Right atrium auricular region (tissue), 2 donors: ENCODE measurements around the gene CCDC194. TPM values are rescaled to one million over a fixed set of nuclear protein-coding genes. Genes with fewer than 3 reads are reported as not detected.

ENCODE experiments used
- DNase-seq: peaks from one replicate; pipeline ENCODE4 v3.0.0-alpha.2; 2019; ENCODE audit warnings: low spot score
- H3K27ac ChIP-seq, 2 donors: fragments of 200-600 bp; sonication (generic); 1 replicate in 1 of 2; 2 replicates in 1 of 2; pipeline ENCODE4 v1.5.1; 2016 to 2019
- H3K27me3 ChIP-seq, 2 donors: fragments of 200-600 bp; sonication (generic); one replicate each; pipeline versions ENCODE4 v1.5.1 to v1.6.0; 2017 to 2019
- H3K36me3 ChIP-seq: fragments of 200-600 bp; sonication (generic); one replicate; pipeline ENCODE4 v1.5.1; 2016
- H3K4me1 ChIP-seq, 2 donors: fragments of 200-600 bp; sonication (generic); one replicate each; pipeline versions ENCODE4 v1.5.1 to v1.6.0; 2017 to 2019
- H3K4me3 ChIP-seq, 2 donors: fragments of 200-600 bp; sonication (generic); 1 replicate in 1 of 2; 2 replicates in 1 of 2; pipeline ENCODE4 v1.5.1; 2017 to 2019; ENCODE audit warnings: mild to moderate bottlenecking in 1 of 2, moderate library complexity in 1 of 2
- H3K9me3 ChIP-seq, 2 donors: fragments of 200-600 bp; sonication (generic); one replicate each; pipeline ENCODE4 v1.5.1; 2019
- total RNA-seq, 2 donors: library from RNA; depleted of rRNA; stranded (reverse); fragments of >200 nt; gene quantifications; one replicate each; pipeline ENCODE4 v1.1.0, GENCODE V29; 2016
- TF ChIP-seq, protein P1 (sequence below), 2 donors: fragments of 200-600 bp; sonication (generic); IDR thresholded peaks; one replicate each; pipeline ENCODE4 v1.5.1; 2019; ENCODE audit warnings: antibody characterized with exemption in 2 of 2

The CCDC194 gene
- total RNA-seq, 2 donors from 2014 or later: not detected

DNA sequence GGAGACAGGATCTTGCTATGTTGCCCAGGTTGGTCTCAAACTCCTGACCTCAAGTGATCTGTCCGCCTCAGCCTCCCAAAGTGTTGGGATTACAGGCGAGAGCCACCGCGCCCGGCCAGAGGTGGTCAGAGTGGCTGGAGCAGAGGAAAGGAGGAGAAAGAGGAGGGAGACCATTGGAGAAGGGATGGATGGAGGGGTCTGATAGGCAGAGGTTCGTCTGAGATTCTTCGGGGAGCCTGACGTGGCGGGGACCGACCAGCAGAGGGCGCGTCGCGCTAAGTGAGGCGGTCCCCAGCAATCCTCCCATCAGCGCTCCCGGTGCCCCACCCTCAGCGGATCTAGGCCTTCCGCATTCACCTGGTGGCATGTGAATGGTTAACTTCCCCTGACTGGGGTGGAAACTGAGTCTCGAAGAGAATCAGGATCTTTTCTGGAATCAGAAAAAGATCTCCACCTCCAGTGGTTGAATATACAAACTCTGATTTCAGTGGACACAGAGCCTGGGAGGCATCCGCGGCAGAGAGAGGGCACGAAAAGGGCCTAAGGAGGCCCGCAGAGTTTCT, 47.8 kb downstream of the CCDC194 start:
- peak overlapping the region; percentile 63 to 66 for H3K27ac ChIP-seq
- peaks cover 0 to 36% of the 10 kb centered on the region in 2 donors for H3K4me1 ChIP-seq
- H3K9me3 ChIP-seq: no peaks in the 10 kb centered on the region
- DNase-seq: peak; percentile 81
- H3K27me3 ChIP-seq: no peaks in the 10 kb centered on the region
- no peak overlapping the region for H3K4me3 ChIP-seq
- TF ChIP-seq, protein P1, sequence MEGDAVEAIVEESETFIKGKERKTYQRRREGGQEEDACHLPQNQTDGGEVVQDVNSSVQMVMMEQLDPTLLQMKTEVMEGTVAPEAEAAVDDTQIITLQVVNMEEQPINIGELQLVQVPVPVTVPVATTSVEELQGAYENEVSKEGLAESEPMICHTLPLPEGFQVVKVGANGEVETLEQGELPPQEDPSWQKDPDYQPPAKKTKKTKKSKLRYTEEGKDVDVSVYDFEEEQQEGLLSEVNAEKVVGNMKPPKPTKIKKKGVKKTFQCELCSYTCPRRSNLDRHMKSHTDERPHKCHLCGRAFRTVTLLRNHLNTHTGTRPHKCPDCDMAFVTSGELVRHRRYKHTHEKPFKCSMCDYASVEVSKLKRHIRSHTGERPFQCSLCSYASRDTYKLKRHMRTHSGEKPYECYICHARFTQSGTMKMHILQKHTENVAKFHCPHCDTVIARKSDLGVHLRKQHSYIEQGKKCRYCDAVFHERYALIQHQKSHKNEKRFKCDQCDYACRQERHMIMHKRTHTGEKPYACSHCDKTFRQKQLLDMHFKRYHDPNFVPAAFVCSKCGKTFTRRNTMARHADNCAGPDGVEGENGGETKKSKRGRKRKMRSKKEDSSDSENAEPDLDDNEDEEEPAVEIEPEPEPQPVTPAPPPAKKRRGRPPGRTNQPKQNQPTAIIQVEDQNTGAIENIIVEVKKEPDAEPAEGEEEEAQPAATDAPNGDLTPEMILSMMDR (IDR thresholded peaks at IDR 0.05): peak; percentile 90 to 95
- H3K36me3 ChIP-seq: no peaks in the 10 kb centered on the region

DNA sequence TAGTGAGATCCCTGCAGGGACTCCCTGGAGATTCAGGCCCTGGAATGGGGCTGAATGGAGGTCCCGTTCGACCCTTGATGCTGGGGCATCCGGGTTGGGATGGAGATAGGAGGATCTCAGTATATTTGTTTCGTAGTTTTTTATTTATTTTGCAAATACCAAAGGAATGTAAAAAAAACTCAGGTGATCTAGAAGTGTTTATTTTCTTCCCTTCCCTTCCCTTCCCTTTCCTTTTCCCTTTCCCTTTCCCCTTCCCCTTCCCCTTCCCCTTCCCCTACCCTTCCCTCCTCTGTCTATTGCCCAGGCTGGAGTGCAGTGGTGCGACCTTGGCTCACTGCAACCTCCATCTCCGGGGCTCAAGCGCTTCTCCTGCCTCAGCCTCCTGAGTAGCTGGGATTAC, 52.2 kb downstream of the CCDC194 start:
- H3K4me3 ChIP-seq: no peak overlapping the region
- DNase-seq: no peak
- TF ChIP-seq, protein P1 (IDR thresholded peaks at IDR 0.05): no peak

DNA sequence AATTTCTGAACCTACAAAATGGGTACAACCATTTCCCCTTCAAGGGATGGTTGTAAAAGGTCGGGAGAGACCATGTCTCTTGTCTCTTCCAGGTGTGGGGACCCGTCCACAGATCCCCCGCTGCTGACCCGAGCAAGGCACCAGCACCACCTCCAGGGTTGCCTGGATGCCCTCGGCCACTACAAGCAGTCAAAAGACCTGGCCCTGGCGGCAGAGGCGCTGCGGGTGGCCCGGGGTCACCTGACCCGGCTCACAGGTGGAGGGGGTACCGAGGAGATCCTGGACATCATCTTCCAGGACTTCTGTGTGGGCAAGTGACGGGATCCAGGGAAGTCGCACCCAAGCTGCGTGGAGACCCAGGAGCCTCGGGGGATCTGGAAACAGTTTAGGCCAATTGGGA, 52.6 kb downstream of the CCDC194 start:
- no peaks in the 10 kb centered on the region for H3K36me3 ChIP-seq
- no peak overlapping the region for H3K27ac ChIP-seq
- no peak for DNase-seq
- no peaks in the 10 kb centered on the region for H3K9me3 ChIP-seq
- TF ChIP-seq, protein P1 (IDR thresholded peaks at IDR 0.05): no peak
- peaks cover 0 to 18% of the 10 kb centered on the region in 2 donors for H3K4me1 ChIP-seq
- H3K4me3 ChIP-seq: no peak overlapping the region
- no peaks in the 10 kb centered on the region for H3K27me3 ChIP-seq

More for the DNA sequence above, 52.2 kb downstream of the CCDC194 start:
- H3K27me3 ChIP-seq: no peaks in the 10 kb centered on the region
- no peak overlapping the region for H3K27ac ChIP-seq
- peaks cover 0 to 22% of the 10 kb centered on the region in 2 donors for H3K4me1 ChIP-seq
- H3K9me3 ChIP-seq: no peaks in the 10 kb centered on the region
- no peaks in the 10 kb centered on the region for H3K36me3 ChIP-seq

DNA sequence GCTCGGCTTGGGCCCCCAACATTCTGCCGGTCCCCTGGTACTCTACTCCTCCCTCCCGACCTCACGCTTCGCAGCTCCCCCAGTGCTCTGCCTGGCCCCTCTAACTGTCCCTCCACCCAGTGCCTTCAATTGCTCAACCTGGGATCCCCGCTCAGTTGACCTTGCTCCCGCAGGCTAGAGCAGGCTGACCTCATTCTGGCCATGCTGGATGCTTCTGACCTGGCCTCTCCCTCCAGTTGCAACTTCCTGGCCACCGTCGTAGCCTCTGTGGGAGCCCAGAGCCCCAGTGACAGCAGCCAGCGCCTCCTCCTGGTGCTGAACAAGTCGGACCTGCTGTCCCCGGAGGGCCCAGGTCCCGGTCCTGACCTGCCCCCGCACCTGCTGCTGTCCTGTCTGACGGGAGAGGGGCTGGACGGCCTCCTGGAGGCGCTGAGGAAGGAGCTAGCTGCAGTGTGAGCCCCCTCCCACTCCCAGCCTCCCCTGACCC, 53.1 kb downstream of the CCDC194 start:
- H3K9me3 ChIP-seq: no peaks in the 10 kb centered on the region
- H3K4me3 ChIP-seq: no peak overlapping the region
- peaks cover 0 to 19% of the 10 kb centered on the region in 2 donors for H3K4me1 ChIP-seq
- no peak overlapping the region for H3K27ac ChIP-seq
- no peaks in the 10 kb centered on the region for H3K27me3 ChIP-seq
- no peak for DNase-seq
- TF ChIP-seq, protein P1 (IDR thresholded peaks at IDR 0.05): no peak
- no peaks in the 10 kb centered on the region for H3K36me3 ChIP-seq

Other genes with a start within 250 kb of the CCDC194 start
- 10 to 100 TPM; 17.5 to 18.4 TPM for gene USE1, start 178.8 kb downstream of the CCDC194 start, total RNA-seq
- gene OCEL1, start 168.0 kb downstream of the CCDC194 start, total RNA-seq: 1 to 10 TPM; 5.9 to 8.2 TPM
- 10 to 100 TPM; 63.6 to 69.7 TPM for gene NR2F6, start 148.3 kb downstream of the CCDC194 start, total RNA-seq
- 1 to 10 TPM; 4.3 to 6.6 TPM for gene USHBP1, start 129.5 kb downstream of the CCDC194 start, total RNA-seq
- 10 to 100 TPM; 67.9 to 71.7 TPM for gene BABAM1, start 126.8 kb downstream of the CCDC194 start, total RNA-seq
- gene ANKLE1, start 112.3 kb downstream of the CCDC194 start, total RNA-seq: under 1 TPM in 1 of 2 donors, not detected in 1; 0.51 TPM
- gene ABHD8, start 90.8 kb downstream of the CCDC194 start, total RNA-seq: 10 to 100 TPM; 11.8 to 15.8 TPM
- 100 to 1,000 TPM; 203 to 254 TPM for gene MRPL34, start 88.3 kb downstream of the CCDC194 start, total RNA-seq
- gene DDA1, start 84.6 kb downstream of the CCDC194 start, total RNA-seq: 10 to 100 TPM; 22.2 to 40.1 TPM
- gene ANO8, start 59.3 kb downstream of the CCDC194 start, total RNA-seq: 1 to 10 TPM; 4.2 to 5.2 TPM
- gene GTPBP3, start 56.6 kb downstream of the CCDC194 start, total RNA-seq: 10 to 100 TPM in 1 of 2 donors, 1 to 10 TPM in 1; 6.0 to 16.8 TPM
- 10 to 100 TPM; 48.3 to 83.7 TPM for gene PLVAP, start 16.9 kb downstream of the CCDC194 start, total RNA-seq
- 10 to 100 TPM; 32.1 to 35.3 TPM for gene BST2, start 11.4 kb upstream of the CCDC194 start, total RNA-seq
- gene MVB12A, start 25.9 kb upstream of the CCDC194 start, total RNA-seq: 10 to 100 TPM; 24.8 to 39.0 TPM
- gene TMEM221, start 54.5 kb upstream of the CCDC194 start, total RNA-seq: under 1 TPM; 0.30 to 0.51 TPM
- gene NXNL1, start 66.7 kb upstream of the CCDC194 start, total RNA-seq: not detected
- gene SLC27A1, start 76.3 kb upstream of the CCDC194 start, total RNA-seq: 10 to 100 TPM; 31.2 to 65.6 TPM
- 10 to 100 TPM; 20.4 to 35.9 TPM for gene PGLS, start 117.5 kb upstream of the CCDC194 start, total RNA-seq
- 10 to 100 TPM; 28.3 to 30.8 TPM for gene COLGALT1, start 161.5 kb upstream of the CCDC194 start, total RNA-seq